GM18909 (cell line): ENCODE measurements around the gene COL25A1.
"Not testable (repeated sequence)": the region's sequence is repeated elsewhere in the genome, so short reads cannot be mapped to it uniquely, and the experiment has no call there.

ENCODE experiments used
- ATAC-seq: cut with Tn5 transposase; IDR thresholded peaks from one replicate; pipeline ENCODE4 v1.9.1; 2021; ENCODE audit warnings: mild to moderate bottlenecking; ENCODE audit not compliant: unreplicated experiment, poor library complexity

Gene COL25A1

DNA sequence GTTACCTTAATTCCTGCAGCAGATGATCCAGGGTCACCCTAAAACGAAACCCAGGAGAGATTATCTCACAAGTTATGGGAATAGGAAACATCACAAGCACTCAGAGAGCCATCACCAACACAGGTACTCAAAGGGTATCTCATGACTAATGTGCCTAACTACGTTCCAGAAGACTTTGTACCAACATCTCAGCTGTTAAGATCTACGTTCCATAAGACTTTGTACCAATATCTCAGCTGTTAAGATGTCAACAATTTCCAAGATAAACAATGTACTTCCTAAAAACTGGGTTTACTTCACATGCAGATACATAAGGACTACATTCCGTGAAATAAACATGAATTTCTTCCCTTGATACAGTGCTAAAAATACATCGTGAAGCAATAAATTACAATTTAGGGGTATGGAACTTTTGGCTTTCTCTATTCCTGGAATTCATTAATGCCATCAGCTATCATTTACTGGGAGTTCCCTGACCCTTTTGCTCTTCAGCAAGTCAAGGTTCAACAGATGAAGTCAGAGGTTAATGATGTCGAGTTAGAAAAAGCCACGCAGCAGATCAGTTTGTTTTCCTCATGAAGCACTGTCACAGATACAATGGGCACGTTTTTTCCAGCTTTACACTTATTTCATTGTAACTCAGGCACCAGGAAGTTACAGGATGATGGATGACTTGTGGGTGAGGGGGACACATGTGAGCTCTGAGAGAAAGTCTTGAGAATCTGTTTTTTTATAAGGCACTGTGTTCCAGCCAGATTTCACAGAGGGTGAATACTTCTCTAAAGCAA lies 412.6 kb downstream of the COL25A1 start:
- no peak for ATAC-seq

DNA sequence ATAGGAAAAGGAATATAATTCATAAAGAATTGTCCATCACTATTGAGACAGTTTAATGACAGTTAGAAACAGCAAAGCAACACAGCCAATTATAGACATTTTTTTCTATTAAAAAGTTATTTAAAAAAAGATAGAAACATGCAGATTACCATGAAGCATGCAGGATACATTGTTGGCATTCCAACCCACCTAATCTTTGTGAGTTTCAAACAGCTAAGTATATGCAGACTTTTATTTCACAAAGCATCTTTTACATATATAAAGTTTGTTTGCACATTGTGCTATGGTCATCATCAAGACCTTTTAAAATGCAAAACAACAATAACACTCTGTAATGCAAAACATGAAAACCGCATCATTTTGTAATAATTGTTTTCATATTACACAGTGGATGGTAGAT lies 413.7 kb downstream of the COL25A1 start:
- no peak for ATAC-seq

DNA sequence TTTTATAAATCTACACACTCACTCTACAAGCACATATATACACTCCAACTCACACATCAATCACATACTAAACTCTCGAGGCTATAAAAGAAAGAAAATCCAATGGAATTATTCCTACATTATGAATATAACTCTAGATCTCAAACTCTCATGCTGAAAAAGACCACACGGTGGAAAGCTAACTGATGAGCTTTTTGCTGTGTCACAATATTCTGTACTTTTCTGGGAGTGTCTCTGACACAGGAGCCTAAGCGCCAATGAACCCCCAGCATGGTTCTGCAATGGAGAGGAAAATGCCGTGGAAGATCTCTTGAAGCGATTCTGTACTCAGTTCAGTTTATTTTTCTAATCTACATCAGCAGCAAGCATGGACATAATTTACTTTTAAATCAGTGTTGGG lies 415.4 kb downstream of the COL25A1 start:
- ATAC-seq, result no peak

DNA sequence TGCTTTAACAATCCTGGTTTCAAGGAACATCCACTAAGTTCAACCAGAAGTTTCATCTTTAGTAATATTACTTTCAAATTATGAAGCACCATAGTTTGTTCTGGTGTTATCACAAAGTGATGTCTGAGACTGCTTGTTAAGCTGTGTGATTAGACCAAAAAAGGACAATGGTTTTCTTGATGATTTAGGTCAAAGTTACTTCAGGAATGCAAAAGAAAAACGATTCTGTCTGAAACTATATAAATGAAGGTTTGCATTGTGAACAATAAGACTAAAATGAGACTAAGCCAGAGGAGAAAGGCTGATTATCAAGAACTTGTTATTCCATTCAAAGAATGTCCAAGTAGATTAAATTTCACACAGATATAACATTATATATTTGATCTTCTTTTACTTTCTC lies 417.2 kb downstream of the COL25A1 start:
- ATAC-seq, result no peak

DNA sequence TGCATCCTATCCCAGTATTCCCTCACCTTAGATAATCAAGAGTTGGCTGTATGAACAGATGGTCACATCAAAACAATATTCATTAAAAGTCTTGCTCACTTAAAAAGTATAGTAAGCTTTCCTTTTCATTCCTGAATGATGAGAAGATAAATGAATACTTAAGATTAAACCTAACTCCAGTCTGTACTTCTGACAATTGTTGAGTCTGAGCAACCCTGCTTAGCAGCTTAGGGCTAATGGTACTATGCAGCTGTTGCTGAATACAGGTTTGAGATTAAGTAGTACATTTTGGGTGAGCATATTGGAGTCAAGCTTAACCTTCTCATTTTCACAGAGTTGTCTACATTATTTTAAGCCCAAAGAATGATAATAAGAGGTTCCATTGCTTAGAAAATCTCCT lies 417.9 kb downstream of the COL25A1 start:
- ATAC-seq, result no peak

DNA sequence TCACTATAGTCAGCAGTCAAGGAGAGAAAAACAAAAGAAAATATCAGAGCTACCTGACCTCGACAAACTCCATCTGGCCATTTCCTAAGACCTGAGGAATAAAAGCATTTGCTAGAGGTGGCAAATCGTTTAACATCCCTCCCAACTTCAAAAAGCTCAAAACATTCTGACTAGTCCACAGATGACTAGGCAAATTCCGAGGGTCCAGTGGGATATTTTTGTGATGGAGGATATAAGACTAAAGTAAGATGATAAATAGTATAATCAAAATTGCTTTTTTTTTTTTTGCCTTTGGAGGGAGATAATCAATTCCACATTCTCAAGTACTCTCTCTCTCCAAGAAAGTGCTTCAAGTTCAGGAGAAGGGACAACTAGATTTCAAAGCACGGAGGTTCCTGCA lies 420.5 kb downstream of the COL25A1 start:
- ATAC-seq, result no peak

DNA sequence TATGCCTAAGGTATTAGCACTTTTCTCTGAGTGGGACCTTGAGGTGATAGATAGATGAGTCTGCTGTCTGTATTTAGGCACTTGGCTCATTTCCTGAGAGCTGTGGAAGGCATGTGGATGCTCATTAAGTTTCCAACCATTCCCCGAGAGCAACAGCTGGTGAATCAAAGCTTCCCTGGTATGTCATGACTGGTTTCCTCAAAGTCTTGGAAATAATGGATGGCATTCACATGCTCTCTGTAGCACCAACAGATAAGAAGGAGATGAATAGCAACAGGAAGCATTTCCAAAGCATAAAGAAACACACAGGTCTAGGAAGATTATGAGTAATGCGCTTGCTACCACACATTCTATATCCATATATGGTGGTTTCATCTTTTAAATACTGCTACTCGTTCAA lies 421.3 kb downstream of the COL25A1 start:
- ATAC-seq, result no peak

DNA sequence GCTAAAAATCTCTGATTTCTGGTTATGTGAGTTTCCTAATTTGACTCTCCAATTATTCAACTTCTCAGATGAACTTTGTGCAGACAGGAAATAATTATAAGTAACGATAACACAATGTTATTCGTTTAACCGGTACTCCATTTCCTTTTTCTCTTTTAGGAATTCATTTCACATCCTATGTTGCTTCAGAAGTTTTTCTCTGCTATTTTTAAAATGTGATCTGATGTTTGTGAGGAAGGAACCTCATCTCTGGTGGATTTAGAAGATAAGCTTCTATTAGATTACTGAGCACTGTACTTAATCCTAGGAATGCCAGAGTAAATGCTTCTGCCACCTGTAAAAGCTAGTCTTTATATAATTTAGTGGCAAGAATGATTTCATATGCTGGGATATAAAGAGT lies 423.7 kb downstream of the COL25A1 start:
- ATAC-seq, result no peak

DNA sequence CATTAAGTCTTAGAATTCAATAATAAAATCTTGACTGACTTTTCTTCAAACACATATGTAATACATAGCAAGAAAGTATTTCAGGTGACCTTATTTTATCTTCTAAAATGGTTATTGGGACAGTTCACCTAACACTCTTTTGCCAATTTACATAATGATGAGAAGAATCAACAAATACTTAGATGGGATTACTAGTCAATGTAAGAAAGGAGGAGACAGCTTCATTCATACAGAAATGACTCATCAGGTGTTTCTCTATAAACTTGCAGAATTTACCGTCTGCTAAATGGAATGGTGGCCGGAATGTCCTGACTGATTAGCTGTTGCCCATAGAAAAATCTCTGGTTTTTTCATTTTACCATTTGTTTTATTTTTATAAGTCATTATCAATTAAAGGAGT lies 424.6 kb downstream of the COL25A1 start:
- no peak for ATAC-seq

DNA sequence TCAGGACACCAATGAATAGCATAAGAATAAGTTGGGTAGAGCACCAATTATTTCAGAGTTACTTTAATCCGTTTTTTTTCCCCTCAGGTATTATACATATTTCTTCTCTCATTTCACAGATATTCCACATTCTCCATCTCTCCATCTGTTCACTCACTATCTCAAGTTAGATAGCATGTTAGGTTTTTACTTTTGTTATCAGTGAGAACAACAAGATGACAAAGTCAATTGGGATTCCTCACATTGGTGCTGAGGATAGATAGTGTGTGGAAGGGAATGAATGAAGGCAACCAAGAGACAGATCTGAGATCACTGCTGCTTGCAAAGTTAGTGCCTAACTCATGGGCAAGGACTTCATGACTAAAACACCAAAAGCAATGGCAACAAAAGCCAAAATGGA lies 427.7 kb downstream of the COL25A1 start:
- no peak for ATAC-seq

DNA sequence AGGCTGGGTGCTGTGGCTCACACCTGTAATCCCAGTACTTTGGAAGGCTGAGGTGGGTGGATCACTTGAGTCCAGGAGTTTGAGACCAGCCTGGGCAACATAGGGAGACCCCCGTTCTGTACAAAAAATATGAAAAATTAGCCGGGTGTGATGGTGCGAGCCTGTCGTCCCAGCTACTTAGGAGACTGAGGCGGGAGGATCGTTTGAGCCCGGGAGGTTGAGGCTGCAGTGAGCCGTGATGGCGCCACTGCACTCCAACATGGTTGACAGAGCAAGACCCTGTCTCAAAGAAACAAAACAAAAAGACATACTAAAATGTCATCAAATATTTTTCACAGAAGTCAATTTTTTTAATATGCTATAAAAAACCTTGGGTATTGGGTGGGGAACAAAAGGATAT lies 432.5 kb downstream of the COL25A1 start:
- ATAC-seq, result not testable (repeated sequence)

DNA sequence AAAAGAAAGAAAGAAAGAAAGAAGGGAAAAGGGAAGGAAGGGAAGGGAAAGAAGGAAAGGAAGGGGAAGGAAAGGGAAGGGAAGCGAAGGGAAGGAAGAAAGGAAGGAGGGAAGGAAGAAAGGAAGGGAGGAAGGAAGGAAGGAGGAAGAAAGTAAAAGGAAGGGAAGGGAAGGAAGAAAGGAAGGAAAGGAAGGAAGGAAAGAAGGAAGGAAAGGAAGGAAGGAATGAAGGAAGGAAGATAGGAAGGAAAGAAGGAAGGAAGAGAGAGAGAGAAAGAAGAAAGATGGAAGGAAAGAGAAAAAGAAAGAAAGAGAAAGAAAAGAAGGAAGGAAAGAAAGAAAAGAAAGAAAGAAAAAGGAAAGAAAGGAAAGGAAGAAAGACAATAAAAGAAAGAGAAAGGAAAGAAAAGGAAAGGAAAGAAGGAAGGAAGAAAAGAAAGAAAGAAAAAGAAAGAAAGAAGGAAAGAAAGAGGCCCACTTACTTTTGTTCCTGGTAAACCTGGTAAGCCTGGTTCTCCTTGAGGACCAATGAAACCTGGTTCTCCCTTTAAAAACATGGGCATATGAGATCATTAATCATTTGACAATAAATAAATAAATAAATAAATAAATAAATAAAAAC lies 433.7 kb downstream of the COL25A1 start:
- no peak for ATAC-seq

DNA sequence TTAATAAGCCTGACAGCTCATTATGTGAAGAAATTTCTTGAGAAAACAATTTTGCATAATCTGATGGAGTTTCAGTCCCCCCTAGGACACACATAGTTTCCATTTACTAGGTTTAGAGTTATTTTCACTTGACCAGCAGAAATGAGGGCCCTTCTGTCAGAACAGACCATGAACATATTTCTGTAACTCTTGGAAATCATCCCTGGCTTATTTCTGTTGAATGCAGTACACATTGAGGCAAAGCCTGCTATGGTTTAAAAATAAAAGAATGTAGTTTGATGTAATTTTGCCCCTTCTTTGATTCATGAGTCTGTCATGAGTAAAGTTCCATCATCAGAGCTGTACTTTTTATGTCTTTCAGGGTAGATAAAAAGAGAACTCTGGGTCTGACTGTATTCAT lies 435.0 kb downstream of the COL25A1 start:
- no peak for ATAC-seq

DNA sequence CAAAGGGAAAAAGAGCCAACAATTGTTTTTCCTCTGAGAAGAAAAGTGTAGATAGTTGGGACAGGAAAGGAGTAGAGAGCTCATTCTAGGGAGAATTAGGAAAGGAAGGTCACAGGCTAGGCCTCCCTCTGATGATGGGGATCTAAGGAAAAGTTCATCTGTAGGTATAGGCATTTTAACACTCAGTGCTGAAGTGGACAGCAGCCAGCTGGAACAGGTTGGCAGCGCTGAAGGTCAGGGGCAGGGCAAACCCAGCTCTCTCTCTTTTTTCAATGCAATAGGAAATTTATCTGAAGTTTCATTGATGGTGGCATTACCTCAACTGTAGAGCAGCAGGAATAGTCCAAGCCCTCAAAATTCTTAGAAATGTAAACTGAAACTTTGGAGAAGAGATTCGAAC lies 441.1 kb downstream of the COL25A1 start:
- no peak for ATAC-seq

DNA sequence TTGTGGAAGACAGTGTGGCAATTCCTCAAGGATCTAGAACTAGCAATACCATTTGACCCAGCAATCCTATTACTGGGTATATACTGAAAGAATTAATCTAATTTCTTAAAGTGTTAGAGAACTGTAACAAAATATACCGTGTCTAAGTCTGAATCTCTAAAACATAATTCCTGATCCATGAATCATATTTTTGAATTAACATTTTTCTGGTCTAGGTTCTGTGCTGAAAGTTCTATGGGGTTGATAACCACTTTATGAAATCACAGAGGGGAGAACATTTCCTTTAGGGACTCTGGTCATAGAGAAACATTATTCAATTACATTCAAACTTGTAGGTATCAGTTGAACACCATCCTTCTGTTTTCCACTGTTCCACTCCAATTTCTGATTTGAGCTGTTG lies 447.7 kb downstream of the COL25A1 start:
- no peak for ATAC-seq

DNA sequence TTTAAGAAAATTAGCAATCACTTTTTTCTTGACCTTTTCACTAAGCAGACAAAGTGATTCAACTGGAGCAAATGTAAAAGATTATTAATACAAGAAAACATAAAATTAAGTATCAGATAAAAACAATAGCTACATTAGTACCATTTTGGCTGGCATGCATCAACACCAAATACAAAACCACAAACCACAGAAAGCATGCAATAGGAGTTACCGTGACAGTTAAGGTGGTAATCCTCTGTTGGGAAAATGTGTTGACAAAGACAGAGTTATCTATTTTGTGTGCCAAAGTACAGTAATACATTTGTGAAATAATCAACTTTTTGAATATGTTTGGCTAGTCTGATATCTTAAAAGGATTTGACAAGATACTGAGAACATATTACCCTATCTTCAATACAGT lies 449.8 kb downstream of the COL25A1 start:
- no peak for ATAC-seq

DNA sequence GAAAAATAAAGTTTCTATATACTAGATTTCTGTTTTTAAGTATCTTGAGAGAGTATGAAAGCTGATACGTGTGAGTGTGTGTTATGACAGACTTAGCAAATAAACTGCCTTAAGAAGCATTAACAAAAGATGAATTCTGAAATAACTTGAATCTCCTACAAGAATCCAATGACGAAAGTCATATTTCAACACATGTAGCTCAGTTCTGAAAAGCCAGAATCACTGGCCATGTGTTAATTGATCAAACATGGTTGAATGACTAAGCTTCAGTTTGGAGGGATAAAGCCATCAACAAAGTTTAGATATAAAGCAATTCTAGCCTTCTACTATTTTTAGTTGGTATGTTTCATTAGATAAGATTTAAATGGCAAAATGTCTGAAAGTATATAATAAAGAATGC lies 451.1 kb downstream of the COL25A1 start:
- ATAC-seq, result no peak

DNA sequence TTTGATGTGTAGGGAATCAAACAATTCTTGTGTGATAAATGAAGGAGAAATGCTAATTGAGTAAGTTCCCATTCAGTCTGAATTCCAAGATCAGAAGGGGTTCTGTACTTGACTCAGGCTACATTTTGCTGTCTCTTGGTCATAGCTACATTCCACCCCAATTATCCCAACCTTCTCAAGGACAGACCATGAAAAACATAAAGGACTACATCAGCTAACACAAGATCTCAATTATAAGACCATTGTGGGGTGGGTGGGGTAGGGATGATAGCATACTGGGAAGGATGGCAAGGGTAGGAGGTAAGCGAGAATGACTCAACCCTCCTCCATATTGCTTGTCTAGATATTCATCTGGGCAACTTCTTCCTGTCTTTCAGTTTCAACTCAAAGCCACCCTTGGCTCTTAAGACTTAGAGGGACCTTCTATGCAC lies 452.2 kb downstream of the COL25A1 start:
- ATAC-seq, result no peak

DNA sequence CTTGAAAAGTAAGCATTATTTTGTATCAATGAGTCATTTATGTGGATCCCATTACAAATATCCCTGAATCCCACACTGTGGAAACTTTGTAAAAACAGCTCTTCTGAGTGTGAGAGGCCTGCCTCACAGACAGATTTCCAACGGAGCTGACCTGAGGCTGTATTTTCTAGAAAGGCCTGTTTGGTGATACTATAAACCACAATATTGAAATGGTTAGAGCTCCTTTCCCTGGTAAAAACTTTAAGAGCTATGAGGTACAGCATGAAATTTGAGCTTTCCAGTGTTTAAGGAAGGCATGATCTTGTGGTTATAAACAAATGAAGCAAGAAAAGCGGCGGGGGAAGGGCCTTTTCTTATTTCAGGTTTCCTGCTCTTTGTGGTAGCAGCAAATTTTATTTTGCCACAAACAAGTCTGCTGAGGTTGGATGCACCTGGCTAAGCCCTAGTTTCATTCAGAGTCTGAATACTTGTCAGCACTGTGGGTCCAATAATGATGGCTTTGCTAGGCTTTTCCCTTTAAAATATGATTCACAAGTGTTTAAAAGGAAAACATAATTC lies 452.8 kb downstream of the COL25A1 start:
- ATAC-seq, result peak; percentile 96

DNA sequence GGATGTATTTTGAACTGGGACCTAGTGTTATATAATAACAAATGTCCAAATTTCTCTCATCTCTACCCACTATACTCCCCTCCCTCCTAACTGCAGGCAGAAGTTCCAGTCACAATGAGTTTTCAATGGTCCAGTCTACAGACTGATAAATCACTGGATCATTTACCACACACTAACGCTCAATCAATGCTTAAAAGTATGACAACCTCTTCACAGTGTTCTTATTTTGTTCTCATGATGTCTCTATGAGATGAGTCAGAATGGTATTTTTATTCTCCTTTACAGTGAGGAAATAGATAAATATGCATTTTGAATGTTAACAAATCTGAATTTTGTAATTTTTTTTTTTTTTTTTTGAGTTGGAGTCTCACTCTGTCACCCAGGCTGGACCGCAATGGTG lies 455.9 kb downstream of the COL25A1 start:
- ATAC-seq, result no peak

DNA sequence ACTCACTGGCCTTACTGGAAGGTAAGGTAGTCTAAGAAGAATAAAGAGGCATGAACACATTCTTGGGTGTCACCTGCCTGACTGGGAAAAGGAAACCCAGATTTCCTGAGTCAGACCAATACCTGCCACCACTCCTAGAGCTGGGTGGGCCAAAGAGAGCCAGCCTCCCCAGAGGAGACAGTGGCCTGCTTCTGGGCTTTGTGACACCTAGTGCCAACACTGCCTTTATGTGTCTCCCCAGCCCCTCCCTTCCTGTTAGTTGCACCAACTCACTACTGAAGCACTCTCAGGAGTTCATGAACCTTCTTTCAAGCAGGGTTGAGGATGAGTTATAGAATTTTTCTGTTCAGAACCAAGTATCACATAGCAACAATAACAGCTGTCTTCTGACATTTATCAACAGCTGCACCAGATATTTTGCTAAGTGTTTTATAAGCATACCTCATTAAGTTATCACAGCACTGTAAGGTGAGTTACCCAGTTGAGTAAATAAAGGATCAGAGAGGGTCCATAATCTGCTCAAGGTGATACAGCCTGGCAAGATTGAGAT lies 462.0 kb downstream of the COL25A1 start:
- ATAC-seq, result no peak

DNA sequence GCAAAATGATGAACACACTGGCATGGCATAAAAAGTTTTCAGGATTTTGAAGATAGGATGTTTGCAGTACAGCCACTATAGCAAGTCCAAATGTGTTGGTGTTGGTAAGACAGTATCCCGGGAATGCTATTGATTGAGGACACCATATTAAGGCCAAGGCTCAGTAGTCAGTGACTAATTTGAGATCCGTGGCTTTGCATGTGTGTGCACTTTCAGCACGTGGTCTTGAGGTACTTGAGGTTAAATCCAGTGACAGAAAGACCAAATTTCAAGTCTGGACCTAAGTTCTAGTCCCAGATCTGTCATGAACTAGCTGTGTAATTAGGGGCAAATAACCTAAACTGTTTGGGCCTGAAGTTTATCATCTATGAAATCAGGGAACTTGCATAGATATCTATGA lies 463.1 kb downstream of the COL25A1 start:
- no peak for ATAC-seq
